Measurements from ENCODE around the gene HMCN2.

The HMCN2 gene

GRCh38 chr9:130259044-130259443 is 6.5 kb upstream of the HMCN2 start:
- TF ChIP-seq, protein P1, sequence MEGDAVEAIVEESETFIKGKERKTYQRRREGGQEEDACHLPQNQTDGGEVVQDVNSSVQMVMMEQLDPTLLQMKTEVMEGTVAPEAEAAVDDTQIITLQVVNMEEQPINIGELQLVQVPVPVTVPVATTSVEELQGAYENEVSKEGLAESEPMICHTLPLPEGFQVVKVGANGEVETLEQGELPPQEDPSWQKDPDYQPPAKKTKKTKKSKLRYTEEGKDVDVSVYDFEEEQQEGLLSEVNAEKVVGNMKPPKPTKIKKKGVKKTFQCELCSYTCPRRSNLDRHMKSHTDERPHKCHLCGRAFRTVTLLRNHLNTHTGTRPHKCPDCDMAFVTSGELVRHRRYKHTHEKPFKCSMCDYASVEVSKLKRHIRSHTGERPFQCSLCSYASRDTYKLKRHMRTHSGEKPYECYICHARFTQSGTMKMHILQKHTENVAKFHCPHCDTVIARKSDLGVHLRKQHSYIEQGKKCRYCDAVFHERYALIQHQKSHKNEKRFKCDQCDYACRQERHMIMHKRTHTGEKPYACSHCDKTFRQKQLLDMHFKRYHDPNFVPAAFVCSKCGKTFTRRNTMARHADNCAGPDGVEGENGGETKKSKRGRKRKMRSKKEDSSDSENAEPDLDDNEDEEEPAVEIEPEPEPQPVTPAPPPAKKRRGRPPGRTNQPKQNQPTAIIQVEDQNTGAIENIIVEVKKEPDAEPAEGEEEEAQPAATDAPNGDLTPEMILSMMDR (IDR thresholded peaks at IDR 0.05; ENCODE audit: borderline replicate concordance, insufficient read depth, low read depth, low read length): no peak
- H3K4me3 ChIP-seq (ENCODE audit: low read depth, low read length): no peak overlapping the region

DNA sequence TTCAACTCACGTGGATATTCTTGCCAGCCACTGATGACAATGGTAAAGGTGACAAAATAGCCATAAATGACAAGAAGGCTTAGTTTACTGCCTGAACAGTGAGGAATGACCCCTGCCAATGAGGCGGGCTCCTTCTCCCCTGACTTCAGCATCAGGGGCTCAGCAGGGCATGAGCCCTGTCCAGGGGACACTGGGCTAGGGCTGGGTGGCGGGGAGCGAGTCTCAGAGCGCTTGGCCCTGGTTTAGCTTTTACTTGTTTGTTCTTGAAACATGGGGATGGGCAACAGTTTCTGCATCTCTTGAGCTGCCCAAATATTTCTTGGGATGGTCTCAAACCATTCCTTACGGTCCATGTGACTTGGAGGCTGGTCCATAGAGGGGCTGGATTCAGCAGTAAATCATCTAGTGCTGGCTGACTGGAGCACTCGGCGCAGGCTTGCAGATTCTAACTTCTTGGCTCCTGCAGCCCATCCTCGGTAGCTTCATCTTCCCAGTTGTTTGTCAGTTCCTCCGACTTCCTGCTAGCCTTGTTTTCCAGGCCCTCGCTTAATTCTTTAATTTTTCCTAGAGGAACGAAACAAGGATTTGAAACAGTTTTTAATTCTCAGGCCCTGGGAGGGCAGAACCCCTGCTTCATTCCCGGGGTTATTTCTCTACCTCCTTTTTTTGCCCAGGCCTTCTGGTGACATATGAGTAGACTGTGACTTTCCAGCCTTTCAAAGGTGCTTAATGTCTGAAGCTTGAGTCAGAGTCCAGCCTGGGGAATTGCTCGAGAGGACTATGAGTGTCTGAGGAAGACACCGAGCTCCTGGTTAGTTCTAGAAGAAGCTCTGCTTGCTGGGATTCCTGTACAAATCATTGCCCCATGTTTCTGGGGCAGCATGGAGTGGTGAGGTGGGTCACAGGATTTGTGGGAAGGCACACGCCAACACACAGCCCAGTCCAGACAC is 4.5 kb upstream of the HMCN2 start:
- no peak overlapping the region for H3K4me3 ChIP-seq (ENCODE audit: low read depth, low read length)
- TF ChIP-seq, protein P1 (IDR thresholded peaks at IDR 0.05; ENCODE audit: borderline replicate concordance, insufficient read depth, low read depth, low read length): no peak

- H3K4me3 ChIP-seq (ENCODE audit: low read depth, low read length): no peak overlapping the region
- TF ChIP-seq, protein P1 (IDR thresholded peaks at IDR 0.05; ENCODE audit: borderline replicate concordance, insufficient read depth, low read depth, low read length): no peak
These were observed 3.4 kb upstream of the HMCN2 start for GRCh38 chr9:130262061-130262745.

- TF ChIP-seq, protein P1 (IDR thresholded peaks at IDR 0.05; ENCODE audit: borderline replicate concordance, insufficient read depth, low read depth, low read length): no peak
- no peak overlapping the region for H3K4me3 ChIP-seq (ENCODE audit: low read depth, low read length)
These were observed 2.8 kb upstream of the HMCN2 start for GRCh38 chr9:130262771-130263170.

DNA sequence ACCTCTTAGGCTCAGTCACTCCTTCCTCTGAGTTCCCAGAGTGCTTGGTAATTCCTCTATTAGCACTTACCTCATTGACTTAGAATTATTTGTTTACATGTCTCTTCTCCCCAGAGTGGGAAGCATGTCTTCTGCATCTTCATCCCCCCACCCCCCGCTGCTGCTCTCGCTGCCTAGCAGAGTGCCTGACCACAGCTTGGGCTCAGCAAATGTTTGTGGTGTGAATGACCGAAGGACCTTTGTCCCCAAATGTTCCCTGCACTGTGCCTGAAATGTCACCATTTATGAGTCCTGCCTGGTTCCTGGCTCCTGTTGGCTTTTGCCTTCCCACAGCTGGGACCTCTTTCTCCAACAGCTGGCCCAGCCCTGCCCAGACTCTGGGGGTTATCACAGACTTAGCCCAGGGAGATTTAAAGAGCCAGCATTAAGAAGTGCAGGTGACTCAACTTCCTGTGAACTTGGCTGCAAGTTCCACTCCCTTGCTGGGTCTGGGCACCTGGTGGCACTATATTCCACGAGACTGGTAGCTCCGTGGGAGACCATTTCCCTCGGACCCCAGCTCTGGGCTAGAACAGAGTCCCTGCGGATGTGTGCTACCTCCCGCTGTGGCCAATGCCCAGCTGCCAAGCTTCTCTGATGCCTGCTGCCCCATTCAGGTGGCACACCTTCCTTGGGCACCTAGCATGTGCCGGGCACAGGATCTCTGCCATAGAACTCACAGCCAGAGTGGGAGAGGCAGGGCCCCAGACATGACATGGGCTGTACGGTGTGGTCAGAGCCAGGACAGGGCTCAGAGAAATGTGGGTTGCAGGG is 1.8 kb upstream of the HMCN2 start:
- no peak overlapping the region for H3K4me3 ChIP-seq (ENCODE audit: low read depth, low read length)
- TF ChIP-seq, protein P1 (IDR thresholded peaks at IDR 0.05; ENCODE audit: borderline replicate concordance, insufficient read depth, low read depth, low read length): no peak

DNA sequence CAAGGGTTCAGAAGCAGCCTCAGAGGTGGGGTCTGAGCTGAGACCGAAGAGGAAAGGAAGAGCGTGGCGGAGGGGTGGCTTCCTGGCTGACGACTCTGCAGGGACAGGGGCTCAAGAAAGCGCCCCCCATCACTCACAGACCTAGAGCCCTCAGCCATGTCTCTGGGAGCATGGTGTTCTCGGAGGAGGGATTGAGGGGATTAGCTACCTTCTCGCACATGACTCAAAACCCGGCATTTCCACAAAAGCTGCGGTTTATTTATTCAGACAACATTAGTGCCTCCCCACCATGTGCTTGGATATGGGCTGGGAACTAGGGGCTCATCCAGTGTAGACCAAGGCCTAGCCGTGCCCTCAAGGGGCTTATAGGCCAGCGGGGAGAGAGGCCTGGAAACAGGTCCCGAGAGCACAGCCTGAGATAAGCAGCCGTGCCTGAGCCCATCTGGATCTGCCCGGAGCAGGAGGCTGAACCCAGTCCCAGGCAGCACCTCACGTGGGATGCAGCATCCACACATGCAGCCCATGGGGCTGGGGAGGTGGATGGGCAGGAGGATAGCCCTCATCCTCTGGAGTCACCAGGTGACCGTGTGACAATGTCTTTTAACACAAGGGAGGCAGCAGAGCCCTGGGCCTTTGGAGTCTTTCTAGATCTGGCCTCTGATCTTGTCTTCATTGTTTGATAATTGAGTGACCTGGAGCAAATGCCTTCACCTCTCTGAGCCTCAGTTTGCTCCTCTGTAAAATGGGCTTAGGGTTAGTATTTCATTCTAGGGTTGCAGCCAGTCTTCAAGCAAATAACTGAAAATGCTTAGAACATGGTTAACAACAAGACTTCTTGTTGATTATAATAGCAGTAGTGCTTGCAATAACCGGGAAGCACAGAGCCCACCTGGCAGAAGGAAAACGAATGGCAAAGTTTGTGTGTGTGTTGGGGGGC is 878 bp upstream of the HMCN2 start:
- H3K4me3 ChIP-seq (ENCODE audit: low read depth, low read length): no peak overlapping the region
- TF ChIP-seq, protein P1 (IDR thresholded peaks at IDR 0.05; ENCODE audit: borderline replicate concordance, insufficient read depth, low read depth, low read length): no peak

All from GM12875 (cell line).